ENCODE data around the gene SRC.
A peak's percentile ranks its signal among the peaks of the same experiment; 100 is the strongest.

Gene SRC

GRCh38 chr20:37345339-37346235 lies at the start of gene SRC:
TSS of gene SRC (plus strand) at chr20:37346140. CDS start at chr20:37384154, 38,014 bp downstream.
- DNase-seq (ENCODE audit: low spot score): peak; percentile 94

- no peak for DNase-seq (ENCODE audit: low spot score)
Observed at GRCh38 chr20:37296371-37296770, 49.6 kb upstream of the SRC start.

DNA sequence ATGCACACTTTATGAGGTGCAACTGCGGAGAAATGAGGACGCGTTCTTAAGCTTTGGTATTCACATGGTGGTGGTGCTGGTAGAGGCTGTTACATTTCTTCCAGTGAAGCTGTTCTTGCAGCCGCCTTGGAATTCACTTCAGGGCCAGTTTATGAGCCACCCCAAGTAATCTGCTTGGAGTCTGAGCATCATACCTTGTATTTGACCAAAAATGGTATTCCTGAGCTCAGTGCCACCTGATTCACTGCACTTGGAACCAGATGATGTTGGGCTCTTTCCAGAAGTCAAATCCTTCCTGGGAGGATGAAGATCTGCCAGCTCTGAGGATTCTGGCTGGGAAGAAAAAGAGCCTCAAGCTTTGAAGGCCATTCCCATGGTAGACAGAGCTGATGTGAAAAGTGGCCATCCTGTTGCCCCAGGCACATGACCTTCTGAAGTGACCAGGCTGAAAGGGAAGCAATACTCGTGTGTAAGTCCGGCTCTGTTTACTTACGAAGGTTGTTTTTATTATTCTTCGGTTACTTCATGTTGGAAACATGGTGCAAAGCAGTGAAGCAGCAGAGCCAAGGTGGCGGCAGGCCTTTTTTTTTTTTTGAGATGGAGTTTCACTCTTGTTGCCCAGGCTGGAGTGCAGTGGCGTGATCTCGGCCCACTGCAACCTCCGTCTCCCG lies 48.7 kb upstream of the SRC start:
- DNase-seq (ENCODE audit: low spot score): peak; percentile 63

- peak; percentile 61 for DNase-seq (ENCODE audit: low spot score)
Observed at GRCh38 chr20:37298190-37298939, 47.6 kb upstream of the SRC start.

- DNase-seq (ENCODE audit: low spot score): peak; percentile 62
Observed at GRCh38 chr20:37299718-37300528, 46.0 kb upstream of the SRC start.

DNA sequence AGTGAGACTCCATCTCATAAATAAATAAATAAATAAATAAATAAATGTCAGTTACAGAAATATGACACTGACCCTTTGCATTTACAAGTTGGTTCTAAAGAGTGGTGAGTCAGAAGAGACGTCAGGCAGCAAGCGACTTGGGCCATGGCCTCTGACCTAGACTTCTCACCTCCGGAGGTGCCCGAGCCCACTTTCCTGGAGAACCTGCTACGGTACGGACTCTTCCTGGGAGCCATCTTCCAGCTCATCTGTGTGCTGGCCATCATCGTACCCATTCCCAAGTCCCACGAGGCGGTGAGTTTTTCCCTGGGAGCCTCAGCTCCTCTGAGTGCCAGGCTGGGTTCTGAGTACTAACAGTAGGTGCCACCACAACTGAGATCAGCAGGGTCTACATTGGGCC lies 44.8 kb upstream of the SRC start:
- no peak for DNase-seq (ENCODE audit: low spot score)

DNA sequence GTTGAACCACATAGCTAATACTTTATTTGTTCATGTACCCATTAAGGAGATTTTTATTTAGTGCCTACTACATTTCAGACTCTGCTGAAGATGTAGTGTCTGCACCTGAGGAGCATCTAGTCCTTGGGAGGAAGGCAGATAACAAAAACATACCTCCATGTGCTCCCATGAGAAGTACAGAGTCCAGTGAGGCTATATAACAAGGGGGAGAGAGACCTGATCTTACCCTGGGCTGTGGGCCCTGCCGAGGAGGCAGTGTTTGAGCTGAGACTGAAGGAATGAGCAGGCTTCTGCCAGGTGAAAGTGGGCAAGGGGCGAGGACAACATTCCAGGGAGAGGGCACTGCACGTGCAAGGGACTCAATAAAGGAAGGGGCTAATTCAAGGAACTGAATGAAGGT lies 44.4 kb upstream of the SRC start:
- DNase-seq (ENCODE audit: low spot score): no peak

GRCh38 chr20:37302981-37303380 lies 43.0 kb upstream of the SRC start:
- no peak for DNase-seq (ENCODE audit: low spot score)

DNA sequence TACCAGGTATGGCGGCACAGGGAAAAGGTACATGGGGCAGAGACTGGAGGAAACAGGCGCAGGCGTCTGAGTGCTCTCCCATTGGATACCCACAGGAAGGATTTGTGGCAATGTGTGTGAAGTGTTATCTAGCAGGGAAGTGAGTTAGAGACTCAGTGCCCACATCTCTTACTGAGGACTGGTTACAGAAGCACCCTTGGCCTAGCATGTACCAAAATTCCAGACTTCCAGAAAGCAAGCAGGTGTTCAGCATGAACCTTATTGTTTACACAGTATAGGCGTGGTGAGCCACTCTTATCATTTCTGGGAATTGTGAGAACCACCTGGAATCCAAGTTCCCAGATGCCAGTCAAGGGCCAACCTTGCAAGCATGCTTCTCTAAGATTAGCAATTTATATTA lies 42.3 kb upstream of the SRC start:
- no peak for DNase-seq (ENCODE audit: low spot score)

- DNase-seq (ENCODE audit: low spot score): no peak
Observed at GRCh38 chr20:37305079-37305478, 40.9 kb upstream of the SRC start.

DNA sequence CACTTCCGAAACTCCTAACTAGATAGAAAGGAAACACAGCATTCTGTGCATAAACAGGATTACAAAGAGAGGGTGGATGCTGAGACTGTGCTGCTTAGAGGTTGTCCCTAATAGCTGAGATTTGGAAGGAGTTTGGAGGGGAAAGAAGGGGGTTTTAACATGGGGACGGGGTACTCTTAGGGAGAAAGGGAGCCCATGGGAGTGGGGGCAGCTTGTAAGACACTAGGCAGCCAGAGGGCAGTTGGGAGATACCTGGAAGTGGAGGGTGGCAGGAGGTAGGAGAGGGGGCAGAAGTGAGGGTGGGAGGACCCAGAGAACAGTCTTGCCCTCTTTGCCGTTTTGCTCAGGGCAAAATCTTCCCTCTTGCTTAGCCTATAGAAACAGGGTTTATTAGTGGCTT lies 40.1 kb upstream of the SRC start:
- DNase-seq (ENCODE audit: low spot score): no peak

- no peak for DNase-seq (ENCODE audit: low spot score)
Observed at GRCh38 chr20:37308086-37309050, 37.6 kb upstream of the SRC start.

DNA sequence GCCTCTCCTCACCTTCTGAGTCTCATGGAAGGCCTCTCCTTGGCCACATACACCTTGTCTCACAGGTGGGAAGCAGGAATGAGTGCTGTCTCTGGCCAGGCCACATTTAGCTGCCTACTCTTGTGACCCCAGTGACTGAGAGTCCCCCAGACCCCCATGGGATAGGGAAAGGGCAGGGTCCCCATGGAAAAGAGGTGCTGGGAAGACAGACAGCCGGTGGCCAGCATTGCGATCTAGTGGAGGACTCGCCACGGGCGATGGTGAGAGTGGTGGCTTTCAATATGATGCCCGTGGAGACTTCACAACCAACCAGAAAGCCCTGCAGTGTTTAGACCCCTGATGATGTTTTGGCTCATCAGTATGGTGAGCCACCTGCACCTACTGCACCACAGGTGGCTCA lies 36.6 kb upstream of the SRC start:
- DNase-seq (ENCODE audit: low spot score): no peak

GRCh38 chr20:37309936-37310590 lies 35.9 kb upstream of the SRC start:
- no peak for DNase-seq (ENCODE audit: low spot score)

GRCh38 chr20:37310951-37311350 lies 35.0 kb upstream of the SRC start:
- DNase-seq (ENCODE audit: low spot score): no peak

GRCh38 chr20:37311710-37312355 lies 34.1 kb upstream of the SRC start:
- peak; percentile 71 for DNase-seq (ENCODE audit: low spot score)

DNA sequence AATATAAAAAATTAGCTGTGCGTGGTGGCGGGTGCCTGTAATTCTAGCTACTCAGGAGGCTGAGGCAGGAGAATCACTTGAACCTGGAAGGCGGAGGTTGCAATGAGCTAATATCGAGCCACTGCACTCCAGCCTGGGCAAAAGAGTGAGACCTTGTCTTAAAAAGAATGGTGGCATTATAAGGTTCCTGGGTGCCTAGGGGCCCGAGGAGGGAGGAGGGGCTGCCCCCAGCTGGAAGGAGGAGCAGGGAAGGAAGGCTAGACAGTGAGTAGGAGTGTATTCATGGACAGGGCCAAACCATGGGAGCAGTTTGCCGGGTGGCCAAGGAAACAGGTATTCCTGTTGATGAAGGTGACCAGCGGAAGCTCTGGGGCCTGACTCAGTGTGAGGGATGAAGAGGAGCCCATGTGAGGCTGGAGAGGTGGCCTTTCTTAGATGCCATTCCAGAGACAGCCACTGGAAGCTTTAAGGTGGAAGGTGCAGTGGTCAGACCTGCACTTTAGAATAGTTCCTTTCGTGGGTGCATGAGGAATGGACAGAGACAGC lies 32.3 kb upstream of the SRC start:
- DNase-seq (ENCODE audit: low spot score): no peak

DNA sequence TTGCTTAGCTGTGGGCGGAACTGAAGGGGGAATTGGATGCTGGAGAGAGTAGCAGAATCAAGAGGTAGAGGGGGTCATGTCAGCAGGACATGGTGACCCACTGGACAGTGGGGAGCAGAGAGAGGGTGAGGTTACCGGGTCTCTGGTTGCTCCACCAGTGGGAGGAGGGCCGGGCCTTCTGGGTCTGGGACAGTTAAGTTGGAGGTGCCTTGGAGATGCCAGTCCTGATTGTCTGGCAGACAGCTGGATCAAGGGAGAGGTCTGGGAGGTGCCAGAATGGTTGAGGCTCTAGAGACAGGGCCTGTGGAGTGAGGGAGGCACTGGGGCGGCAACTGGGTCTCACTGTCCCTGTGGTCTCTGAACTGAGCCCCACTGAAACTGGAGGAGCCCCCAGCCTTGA lies 31.8 kb upstream of the SRC start:
- no peak for DNase-seq (ENCODE audit: low spot score)

- peak; percentile 26 for DNase-seq (ENCODE audit: low spot score)
Observed at GRCh38 chr20:37314617-37315016, 31.3 kb upstream of the SRC start.

Data from GM03348 (cell line).